ENCODE results near the gene AJAP1.

GRCh38 chr1:4702464-4702863 is 48.1 kb downstream of the AJAP1 start:
- no peak for TF ChIP-seq GATA3 (IDR thresholded peaks at IDR 0.05; ENCODE audit: low read depth, low read length)
- TF ChIP-seq GATA2 (IDR thresholded peaks at IDR 0.05; ENCODE audit: low read depth, low read length), result no peak
